ENCODE results near the gene BCKDHB. TPM values are rescaled to one million over a fixed set of nuclear protein-coding genes. Genes with fewer than 3 reads are reported as not detected.

Gene BCKDHB
- total RNA-seq, 1 experiment from 2014 or later, result 16.4 TPM

- ATAC-seq, result no peak
- Histone ChIP-seq H3K27ac (ENCODE audit: low read length) (no peak overlapping the region), H3K4me3 (ENCODE audit: low read depth in 2 of 2, low read length in 2 of 2) (no peak overlapping the region), H3K9me3 (ENCODE audit: control insufficient read depth, insufficient read depth, low read depth, low read length) (no peaks in the 10 kb centered on the region), H3K27me3 (ENCODE audit: control insufficient read depth, insufficient read depth, low read length) (no peaks in the 10 kb centered on the region), H3K36me3 (ENCODE audit: control insufficient read depth, insufficient read depth, low read length) (no peaks in the 10 kb centered on the region), H3K4me1 (ENCODE audit: control insufficient read depth, insufficient read depth, low read length) (no peaks in the 10 kb centered on the region)
- in situ Hi-C loops (cut with HindIII; ENCODE audit: low pct_unique_long_range_greater_than_20kb, low sequenced_read_pairs), result no loop called here
- ChIA-PET POLR2A (no interaction called here), CTCF (no interaction called here)
- DNase-seq (ENCODE audit: low read depth, low spot score), result no peak
- BruUV-seq (replicated peaks), result no TSS peak
- intact Hi-C loops (cut with micrococcal nuclease; ENCODE audit: unreplicated experiment), result no loop called here
- TF ChIP-seq CTCF (IDR thresholded peaks at IDR 0.05) (no peak), REST (IDR thresholded peaks at IDR 0.05; ENCODE audit: insufficient read depth in 1 of 2, low read depth in 2 of 2, low read length in 1 of 2) (no peak), SIN3A (IDR thresholded peaks at IDR 0.05; ENCODE audit: borderline replicate concordance, insufficient read depth, low read depth, low read length) (no peak), POLR2AphosphoS5 (IDR thresholded peaks at IDR 0.05; ENCODE audit: low read depth, low read length) (no peak), TCF7L2 (IDR thresholded peaks at IDR 0.05; ENCODE audit: low read depth, low read length) (no peak)
Measured at GRCh38 chr6:80282913-80283554, 176.6 kb downstream of the BCKDHB start.

GRCh38 chr6:80287112-80287511 is 180.6 kb downstream of the BCKDHB start:
- Histone ChIP-seq H3K27me3 (ENCODE audit: control insufficient read depth, insufficient read depth, low read length) (no peaks in the 10 kb centered on the region), H3K4me3 (ENCODE audit: low read depth in 2 of 2, low read length in 2 of 2) (no peak overlapping the region), H3K36me3 (ENCODE audit: control insufficient read depth, insufficient read depth, low read length) (no peaks in the 10 kb centered on the region), H3K9me3 (ENCODE audit: control insufficient read depth, insufficient read depth, low read depth, low read length) (no peaks in the 10 kb centered on the region), H3K27ac (ENCODE audit: low read length) (no peak overlapping the region), H3K4me1 (ENCODE audit: control insufficient read depth, insufficient read depth, low read length) (no peaks in the 10 kb centered on the region)
- no TSS peak for BruUV-seq (replicated peaks)
- in situ Hi-C loops (cut with HindIII; ENCODE audit: low pct_unique_long_range_greater_than_20kb, low sequenced_read_pairs), result no loop called here
- ChIA-PET CTCF (no interaction called here), POLR2A (no interaction called here)
- ATAC-seq (no peak), DNase-seq (ENCODE audit: low read depth, low spot score) (no peak)
- TF ChIP-seq TCF7L2 (IDR thresholded peaks at IDR 0.05; ENCODE audit: low read depth, low read length) (no peak), SIN3A (IDR thresholded peaks at IDR 0.05; ENCODE audit: borderline replicate concordance, insufficient read depth, low read depth, low read length) (no peak), CTCF (IDR thresholded peaks at IDR 0.05) (no peak), POLR2AphosphoS5 (IDR thresholded peaks at IDR 0.05; ENCODE audit: low read depth, low read length) (no peak), REST (IDR thresholded peaks at IDR 0.05; ENCODE audit: insufficient read depth in 1 of 2, low read depth in 2 of 2, low read length in 1 of 2) (no peak)
- intact Hi-C loops (cut with micrococcal nuclease; ENCODE audit: unreplicated experiment), result no loop called here
